K562 (cell line): Measurements from ENCODE around the gene TRMT2A. TPM values are rescaled to one million over a fixed set of nuclear protein-coding genes. Genes with fewer than 3 reads are reported as not detected.

Experiments
- ARID3A ChIP-seq: IDR thresholded peaks from 2 replicates; pipeline ENCODE4 v1.6.1; 2012; ENCODE audit warnings: low read depth, low read length, improper control_type of control experiment, borderline replicate concordance
- FIP1L1 ChIP-seq: fragments of 200-400 bp; formaldehyde crosslinking; IDR thresholded peaks from 2 replicates; pipeline ENCODE4 v1.6.1; 2018; ENCODE audit warnings: mild to moderate bottlenecking, low read depth, low read length; ENCODE audit not compliant: poor library complexity, severe bottlenecking
- HDAC6 ChIP-seq: IDR thresholded peaks from 2 replicates; pipeline ENCODE4 v1.6.1; 2012; ENCODE audit warnings: low read depth, mild to moderate bottlenecking, control low read depth, inconsistent platforms, low read length, moderate library complexity
- HINFP ChIP-seq: fragments of 450-650 bp; conservative IDR thresholded peaks from 2 replicates; pipeline ENCODE4 v1.6.1; 2016; ENCODE audit warnings: missing genetic modification characterization, low read depth, mild to moderate bottlenecking, control low read depth, missing compliant biosample characterization
- MEIS2 ChIP-seq: fragments of 450-650 bp; IDR thresholded peaks from 2 replicates; pipeline ENCODE4 v1.6.1; 2014; ENCODE audit warnings: mild to moderate bottlenecking; ENCODE audit not compliant: partially characterized antibody
- MLLT1 ChIP-seq, 2 experiments: fragments of 450-650 bp; IDR thresholded peaks; 2 replicates each; pipeline ENCODE4 v1.6.1; 2016
- NCOA2 ChIP-seq, 2 experiments: fragments of 450-650 bp; IDR thresholded peaks; 2 replicates each; pipeline ENCODE4 v1.6.1; 2018; ENCODE audit warnings: mild to moderate bottlenecking in 2 of 2, moderate library complexity in 1 of 2; ENCODE audit not compliant: partially characterized antibody in 2 of 2
- PCBP2 ChIP-seq: fragments of 200-400 bp; formaldehyde crosslinking; IDR thresholded peaks from 2 replicates; pipeline ENCODE4 v1.6.1; 2018; ENCODE audit warnings: low read length, low read depth, mild to moderate bottlenecking, moderate library complexity; ENCODE audit not compliant: poor library complexity, severe bottlenecking
- PHF8 ChIP-seq: fragments of 200-600 bp; sonication (generic); IDR thresholded peaks from 2 replicates; pipeline ENCODE4 v1.6.1; 2012; ENCODE audit warnings: mixed run types, mild to moderate bottlenecking, inconsistent platforms, low read length, moderate library complexity, borderline replicate concordance
- RBM25 ChIP-seq: fragments of 200-400 bp; formaldehyde crosslinking; IDR thresholded peaks from 2 replicates; pipeline ENCODE4 v1.6.1; 2018; ENCODE audit warnings: low read length, low read depth, moderate library complexity; ENCODE audit not compliant: severe bottlenecking
- ZFP91 ChIP-seq: sonication (generic); formaldehyde crosslinking; IDR thresholded peaks from 2 replicates; pipeline ENCODE4 v1.8.0; 2022; ENCODE audit warnings: mild to moderate bottlenecking, missing genetic modification reagents
- ZNF124 ChIP-seq: sonication (generic); formaldehyde crosslinking; IDR thresholded peaks from 2 replicates; pipeline ENCODE4 v1.8.1; 2022; ENCODE audit warnings: missing genetic modification reagents
- ZNF408 ChIP-seq: fragments of 250-450 bp; sonication (Bioruptor Pico); IDR thresholded peaks from 2 replicates; pipeline ENCODE4 v1.4.0; 2020; ENCODE audit warnings: low read depth, mild to moderate bottlenecking, moderate library complexity
- ZNF696 ChIP-seq: fragments of 250-450 bp; sonication (Bioruptor Pico); conservative IDR thresholded peaks from 2 replicates; pipeline ENCODE4 v1.4.0; 2020; ENCODE audit warnings: mild to moderate bottlenecking, moderate library complexity
- ZNF707 ChIP-seq: fragments of 250-450 bp; sonication (Bioruptor Pico); conservative IDR thresholded peaks from 2 replicates; pipeline ENCODE4 v1.8.0; 2022; ENCODE audit warnings: inconsistent platforms, mild to moderate bottlenecking, moderate library complexity
- ZNF740 ChIP-seq, 3 experiments: fragments of 200-800 bp in 1 of 3; sonication (Bioruptor generic) in 1 of 3; sonication (generic) in 1 of 3; formaldehyde crosslinking in 1 of 3; IDR thresholded peaks; 2 replicates each; pipeline versions ENCODE4 v1.6.1 to v1.8.0; 2016 to 2022; ENCODE audit warnings: mild to moderate bottlenecking in 2 of 3, missing compliant biosample characterization in 2 of 3, missing genetic modification characterization in 2 of 3, missing genetic modification reagents in 1 of 3
- polyA plus RNA-seq, 8 experiments: library from polyadenylated mRNA; depleted of rRNA in 4 of 8; stranded (reverse) in 5 of 8; unstranded in 3 of 8; fragments of >200 nt; fragmentation: Nextera tagmentation in 2 of 8; fragmentation: Illumina TruSeq in 1 of 8; extraction: Ambion mirVana in 2 of 8; extraction: Trizol in 1 of 8; gene quantifications; 2 replicates each; pipeline versions ENCODE4 v1.2.1 to v1.2.3, GENCODE V29; 2011 to 2014; ENCODE audit warnings: inconsistent platforms in 1 of 8, missing spikeins in 1 of 8
- total RNA-seq, 7 experiments: library from RNA; depleted of rRNA in 6 of 7; stranded (reverse); fragments of >200 nt in 6 of 7; fragmentation: Illumina TruSeq in 2 of 7; extraction: Trizol in 2 of 7; gene quantifications; 2 replicates each; pipeline versions ENCODE4 v1.2.1 to v1.2.3, GENCODE V29; 2011 to 2021; ENCODE audit warnings: low replicate concordance in 1 of 7

Gene TRMT2A
- total and polyA plus RNA-seq, 9 of the 15 experiments (the other 6 are each of a cell fraction or from before 2014, with no cell fraction given): 1.6 to 265 (median 140) TPM

GRCh38 chr22:20117633-20118299, 740 bp upstream of the TRMT2A start (continued):
- TF ChIP-seq ARID3A (0 out of 2 replicates have a peak, but pooled peaks have one; percentile 42), PCBP2 (no peak), ZNF740 (CRISPR knock-in tag; IDR thresholded peaks at IDR 0.05) (no peak), ZNF740 (tag; IDR thresholded peaks at IDR 0.05) (0 out of 4 replicates have a peak, but pooled peaks of 1 of the 2 experiments have one; percentile 56), RBM25 (no peak), ZFP91 (CRISPR knock-in tag) (no peak), HINFP (tag) (no peak), HDAC6 (no peak), FIP1L1 (no peak), ZNF124 (CRISPR knock-in tag) (no peak), PHF8 (peak; percentile 84), MLLT1 (IDR thresholded peaks at IDR 0.05) (no peak), MEIS2 (no peak), ZNF408 (CRISPR knock-in tag) (no peak), NCOA2 (IDR thresholded peaks at IDR 0.05; ENCODE audit: partially characterized antibody in 2 of 2) (no peak), ZNF696 (CRISPR knock-in tag) (no peak), ZNF707 (CRISPR knock-in tag) (no peak)
